MM.1S (cell line): Measurements from ENCODE around the gene ALG10.
A peak's percentile ranks its signal among the peaks of the same experiment; 100 is the strongest.
"Not testable (repeated sequence)": the region's sequence is repeated elsewhere in the genome, so short reads cannot be mapped to it uniquely, and the experiment has no call there.

Experiments
- DNase-seq: peaks from one replicate; pipeline ENCODE4 v3.0.0-alpha.2; 2015
- H2AFZ ChIP-seq: fragments of 300-600 bp; sonication (generic); 2 replicates; pipeline ENCODE4 v1.6.0; 2016; ENCODE audit warnings: antibody characterized with exemption, low read length
- H3F3A ChIP-seq: fragments of 300-600 bp; sonication (generic); 2 replicates; pipeline ENCODE4 v1.6.1; 2016; ENCODE audit warnings: mild to moderate bottlenecking, antibody characterized with exemption, low read length, moderate library complexity, mixed read lengths; ENCODE audit not compliant: insufficient read depth
- H3K27ac ChIP-seq: fragments of 300-600 bp; sonication (generic); 2 replicates; pipeline ENCODE4 v1.5.1; 2016; ENCODE audit warnings: mild to moderate bottlenecking, low read length
- H3K27me3 ChIP-seq: fragments of 300-600 bp; sonication (generic); replicated peaks from 2 replicates; pipeline ENCODE4 v1.6.0; 2016; ENCODE audit warnings: low read length; ENCODE audit not compliant: insufficient read depth
- H3K36me3 ChIP-seq: fragments of 300-600 bp; sonication (generic); replicated peaks from 2 replicates; pipeline ENCODE4 v1.6.1; 2016; ENCODE audit warnings: mild to moderate bottlenecking, low read length, mixed read lengths; ENCODE audit not compliant: insufficient read depth
- H3K4me1 ChIP-seq: fragments of 300-600 bp; sonication (generic); 2 replicates; pipeline ENCODE4 v1.6.1; 2016; ENCODE audit warnings: low read length, mixed read lengths
- H3K4me2 ChIP-seq: fragments of 300-600 bp; sonication (generic); 2 replicates; pipeline ENCODE4 v1.6.0; 2016; ENCODE audit warnings: low read depth, low read length
- H3K4me3 ChIP-seq: fragments of 300-600 bp; sonication (generic); 2 replicates; pipeline ENCODE4 v1.5.1; 2016; ENCODE audit warnings: low read length, mixed read lengths
- H3K79me2 ChIP-seq: fragments of 300-600 bp; sonication (generic); 2 replicates; pipeline ENCODE4 v1.6.1; 2016; ENCODE audit warnings: mixed run types, low read length, mixed read lengths
- H3K9ac ChIP-seq: fragments of 300-600 bp; sonication (generic); 2 replicates; pipeline ENCODE4 v1.6.1; 2016; ENCODE audit warnings: low read length, mixed read lengths
- H3K9me2 ChIP-seq: fragments of 300-600 bp; sonication (generic); replicated peaks from 2 replicates; pipeline ENCODE4 v1.6.1; 2016; ENCODE audit warnings: mild to moderate bottlenecking, low read length, mixed read lengths; ENCODE audit not compliant: insufficient read depth
- H3K9me3 ChIP-seq: fragments of 300-600 bp; sonication (generic); replicated peaks from 2 replicates; pipeline ENCODE4 v1.6.1; 2016; ENCODE audit warnings: mild to moderate bottlenecking, low read length, mixed read lengths; ENCODE audit not compliant: insufficient read depth
- H4K20me1 ChIP-seq: fragments of 300-600 bp; sonication (generic); 2 replicates; pipeline ENCODE4 v1.6.1; 2016; ENCODE audit warnings: mild to moderate bottlenecking, low read length, moderate library complexity, mixed read lengths; ENCODE audit not compliant: insufficient read depth
- EZH2 ChIP-seq: fragments of 300-600 bp; sonication (generic); optimal IDR thresholded peaks from 2 replicates; pipeline ENCODE3; 2017; ENCODE audit warnings: low read depth, mild to moderate bottlenecking, antibody characterized with exemption, low read length, mixed read lengths
- EZH2phosphoT487 ChIP-seq: fragments of 300-600 bp; sonication (generic); IDR thresholded peaks from 2 replicates; pipeline ENCODE4 v1.6.1; 2018; ENCODE audit warnings: antibody characterized with exemption, low read length
- TF ChIP-seq, protein P1 (sequence below): fragments of 300-600 bp; sonication (generic); IDR thresholded peaks from 2 replicates; pipeline ENCODE4 v1.5.1; 2016; ENCODE audit warnings: antibody characterized with exemption, low read length, mixed read lengths

ALG10 gene, protein sequence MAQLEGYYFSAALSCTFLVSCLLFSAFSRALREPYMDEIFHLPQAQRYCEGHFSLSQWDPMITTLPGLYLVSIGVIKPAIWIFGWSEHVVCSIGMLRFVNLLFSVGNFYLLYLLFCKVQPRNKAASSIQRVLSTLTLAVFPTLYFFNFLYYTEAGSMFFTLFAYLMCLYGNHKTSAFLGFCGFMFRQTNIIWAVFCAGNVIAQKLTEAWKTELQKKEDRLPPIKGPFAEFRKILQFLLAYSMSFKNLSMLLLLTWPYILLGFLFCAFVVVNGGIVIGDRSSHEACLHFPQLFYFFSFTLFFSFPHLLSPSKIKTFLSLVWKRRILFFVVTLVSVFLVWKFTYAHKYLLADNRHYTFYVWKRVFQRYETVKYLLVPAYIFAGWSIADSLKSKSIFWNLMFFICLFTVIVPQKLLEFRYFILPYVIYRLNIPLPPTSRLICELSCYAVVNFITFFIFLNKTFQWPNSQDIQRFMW

DNA sequence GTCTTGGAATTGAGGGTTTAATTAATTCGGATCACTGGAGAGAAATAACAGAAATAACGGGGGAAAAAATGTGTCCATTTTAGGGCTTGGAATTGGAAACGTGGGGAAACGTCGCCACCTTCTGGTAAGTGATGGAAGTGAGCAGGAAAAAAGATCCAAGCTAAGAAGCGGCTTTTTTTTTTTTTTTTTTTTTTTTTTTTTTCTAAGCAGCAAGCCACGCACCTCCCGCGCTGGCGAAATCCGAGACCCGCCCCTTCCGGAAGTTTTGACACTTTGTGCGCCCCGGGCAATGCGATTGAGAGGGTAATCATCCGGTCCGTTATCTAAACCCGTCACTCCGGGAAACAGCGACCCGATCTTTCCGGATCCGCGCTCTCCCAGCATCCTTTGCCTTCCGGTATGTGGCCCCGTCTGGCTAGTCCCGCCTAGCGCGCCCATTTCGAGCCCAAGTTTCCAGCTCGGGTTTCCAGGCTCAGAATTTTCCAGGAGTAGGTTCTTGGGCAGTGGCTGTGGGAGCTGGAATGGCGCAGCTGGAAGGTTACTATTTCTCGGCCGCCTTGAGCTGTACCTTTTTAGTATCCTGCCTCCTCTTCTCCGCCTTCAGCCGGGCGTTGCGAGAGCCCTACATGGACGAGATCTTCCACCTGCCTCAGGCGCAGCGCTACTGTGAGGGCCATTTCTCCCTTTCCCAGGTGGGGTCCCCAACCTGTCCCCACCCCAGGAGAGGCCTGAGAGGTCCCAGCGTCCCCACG lies at the start of gene ALG10:
TSS of gene ALG10 (plus strand) at position 418 of the 752 bp plus-strand sequence. CDS start at position 522, 104 bp downstream.
- TF ChIP-seq EZH2, result no peak
- TF ChIP-seq, protein P1, sequence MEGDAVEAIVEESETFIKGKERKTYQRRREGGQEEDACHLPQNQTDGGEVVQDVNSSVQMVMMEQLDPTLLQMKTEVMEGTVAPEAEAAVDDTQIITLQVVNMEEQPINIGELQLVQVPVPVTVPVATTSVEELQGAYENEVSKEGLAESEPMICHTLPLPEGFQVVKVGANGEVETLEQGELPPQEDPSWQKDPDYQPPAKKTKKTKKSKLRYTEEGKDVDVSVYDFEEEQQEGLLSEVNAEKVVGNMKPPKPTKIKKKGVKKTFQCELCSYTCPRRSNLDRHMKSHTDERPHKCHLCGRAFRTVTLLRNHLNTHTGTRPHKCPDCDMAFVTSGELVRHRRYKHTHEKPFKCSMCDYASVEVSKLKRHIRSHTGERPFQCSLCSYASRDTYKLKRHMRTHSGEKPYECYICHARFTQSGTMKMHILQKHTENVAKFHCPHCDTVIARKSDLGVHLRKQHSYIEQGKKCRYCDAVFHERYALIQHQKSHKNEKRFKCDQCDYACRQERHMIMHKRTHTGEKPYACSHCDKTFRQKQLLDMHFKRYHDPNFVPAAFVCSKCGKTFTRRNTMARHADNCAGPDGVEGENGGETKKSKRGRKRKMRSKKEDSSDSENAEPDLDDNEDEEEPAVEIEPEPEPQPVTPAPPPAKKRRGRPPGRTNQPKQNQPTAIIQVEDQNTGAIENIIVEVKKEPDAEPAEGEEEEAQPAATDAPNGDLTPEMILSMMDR, result peak; percentile 56
- Histone ChIP-seq H3K79me2 (peaks cover 6% of the 10 kb centered on the region), H3K9ac (peak within 1 kb of the TSS; percentile 86), H3K27ac (peak within 1 kb of the TSS; percentile 44; the same call in 1 of the 2 replicates), H2AFZ (peak within 1 kb of the TSS; percentile 92), H4K20me1 (no peaks in the 10 kb centered on the region), H3K9me3 (no peaks in the 10 kb centered on the region), H3F3A (no peaks in the 10 kb centered on the region), H3K36me3 (no peaks in the 10 kb centered on the region), H3K4me1 (no peaks in the 10 kb centered on the region), H3K9me2 (no peaks in the 10 kb centered on the region), H3K4me2 (peak within 1 kb of the TSS; percentile 89), H3K27me3 (no peaks in the 10 kb centered on the region), H3K4me3 (peak within 1 kb of the TSS; percentile 90)
- peak; percentile 98 for DNase-seq

DNA sequence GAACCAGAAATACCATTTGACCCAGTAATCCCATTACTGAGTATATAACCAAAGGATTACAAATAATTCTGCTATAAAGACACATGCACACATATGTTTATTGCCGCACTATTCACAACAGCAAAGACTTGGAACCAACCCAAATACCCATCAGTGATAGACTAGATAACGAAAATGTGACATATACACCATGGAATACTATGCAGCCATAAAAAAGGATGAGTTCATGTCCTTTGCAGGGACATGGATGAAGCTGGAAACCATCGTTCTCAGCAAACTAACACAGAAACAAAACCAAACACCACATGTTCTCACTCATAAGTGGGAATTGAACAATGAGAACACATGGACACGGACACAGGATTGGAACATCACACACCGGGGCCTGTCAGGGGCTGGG lies 49.4 kb upstream of the ALG10 start:
- not testable (repeated sequence) for H3K4me2 ChIP-seq, H3K9me3 ChIP-seq, H3K27ac ChIP-seq, H4K20me1 ChIP-seq, H3F3A ChIP-seq, H3K79me2 ChIP-seq, H3K9ac ChIP-seq, H3K9me2 ChIP-seq, H3K4me3 ChIP-seq, H3K4me1 ChIP-seq, DNase-seq, H3K27me3 ChIP-seq, H3K36me3 ChIP-seq, H2AFZ ChIP-seq

DNA sequence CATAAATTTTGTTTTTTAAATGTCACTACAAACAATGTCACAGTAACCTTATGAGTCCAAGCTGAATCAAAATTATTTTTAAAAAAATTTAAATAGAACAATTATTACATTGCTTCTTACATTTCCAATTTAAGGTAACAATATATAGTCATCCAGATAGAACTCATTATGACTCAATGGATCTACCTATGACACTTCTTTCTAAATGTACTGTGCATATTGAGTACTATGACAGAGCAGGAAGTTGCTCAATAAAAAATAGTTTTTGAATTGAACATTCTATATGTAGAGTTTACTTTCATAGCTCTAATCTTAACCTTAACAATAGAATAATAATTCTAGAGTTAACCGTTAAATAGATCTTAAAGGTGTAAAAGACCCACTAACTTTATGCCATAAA lies 44.4 kb upstream of the ALG10 start:
- no peaks in the 10 kb centered on the region for H3K9me2 ChIP-seq
- H3K27ac ChIP-seq, result no peak overlapping the region
- no peaks in the 10 kb centered on the region for H3K9me3 ChIP-seq
- no peaks in the 10 kb centered on the region for H3K4me1 ChIP-seq
- H3K27me3 ChIP-seq, result no peaks in the 10 kb centered on the region
- H3K9ac ChIP-seq, result no peak overlapping the region
- DNase-seq, result no peak
- no peaks in the 10 kb centered on the region for H3F3A ChIP-seq
- H3K4me2 ChIP-seq, result no peak overlapping the region
- no peak for TF ChIP-seq EZH2phosphoT487
- no peak for TF ChIP-seq EZH2
- TF ChIP-seq, protein P1, result no peak
- no peak overlapping the region for H3K4me3 ChIP-seq
- no peaks in the 10 kb centered on the region for H3K36me3 ChIP-seq
- H3K79me2 ChIP-seq, result no peaks in the 10 kb centered on the region
- no peak overlapping the region for H2AFZ ChIP-seq
- no peaks in the 10 kb centered on the region for H4K20me1 ChIP-seq
